GM12801 (cell line): ENCODE measurements around the gene FLVCR1.

ENCODE experiments used
- TF ChIP-seq, protein P1 (sequence below): IDR thresholded peaks from one replicate; pipeline ENCODE4 v1.5.1; 2011; ENCODE audit warnings: control low read depth; ENCODE audit not compliant: insufficient read length; ENCODE audit errors: extremely low read depth

FLVCR1 gene

GRCh38 chr1:212853658-212854057, 4.4 kb upstream of the FLVCR1 start:
- TF ChIP-seq, protein P1, sequence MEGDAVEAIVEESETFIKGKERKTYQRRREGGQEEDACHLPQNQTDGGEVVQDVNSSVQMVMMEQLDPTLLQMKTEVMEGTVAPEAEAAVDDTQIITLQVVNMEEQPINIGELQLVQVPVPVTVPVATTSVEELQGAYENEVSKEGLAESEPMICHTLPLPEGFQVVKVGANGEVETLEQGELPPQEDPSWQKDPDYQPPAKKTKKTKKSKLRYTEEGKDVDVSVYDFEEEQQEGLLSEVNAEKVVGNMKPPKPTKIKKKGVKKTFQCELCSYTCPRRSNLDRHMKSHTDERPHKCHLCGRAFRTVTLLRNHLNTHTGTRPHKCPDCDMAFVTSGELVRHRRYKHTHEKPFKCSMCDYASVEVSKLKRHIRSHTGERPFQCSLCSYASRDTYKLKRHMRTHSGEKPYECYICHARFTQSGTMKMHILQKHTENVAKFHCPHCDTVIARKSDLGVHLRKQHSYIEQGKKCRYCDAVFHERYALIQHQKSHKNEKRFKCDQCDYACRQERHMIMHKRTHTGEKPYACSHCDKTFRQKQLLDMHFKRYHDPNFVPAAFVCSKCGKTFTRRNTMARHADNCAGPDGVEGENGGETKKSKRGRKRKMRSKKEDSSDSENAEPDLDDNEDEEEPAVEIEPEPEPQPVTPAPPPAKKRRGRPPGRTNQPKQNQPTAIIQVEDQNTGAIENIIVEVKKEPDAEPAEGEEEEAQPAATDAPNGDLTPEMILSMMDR, result no peak

GRCh38 chr1:212856755-212857154, 1.3 kb upstream of the FLVCR1 start:
- TF ChIP-seq, protein P1, result no peak

DNA sequence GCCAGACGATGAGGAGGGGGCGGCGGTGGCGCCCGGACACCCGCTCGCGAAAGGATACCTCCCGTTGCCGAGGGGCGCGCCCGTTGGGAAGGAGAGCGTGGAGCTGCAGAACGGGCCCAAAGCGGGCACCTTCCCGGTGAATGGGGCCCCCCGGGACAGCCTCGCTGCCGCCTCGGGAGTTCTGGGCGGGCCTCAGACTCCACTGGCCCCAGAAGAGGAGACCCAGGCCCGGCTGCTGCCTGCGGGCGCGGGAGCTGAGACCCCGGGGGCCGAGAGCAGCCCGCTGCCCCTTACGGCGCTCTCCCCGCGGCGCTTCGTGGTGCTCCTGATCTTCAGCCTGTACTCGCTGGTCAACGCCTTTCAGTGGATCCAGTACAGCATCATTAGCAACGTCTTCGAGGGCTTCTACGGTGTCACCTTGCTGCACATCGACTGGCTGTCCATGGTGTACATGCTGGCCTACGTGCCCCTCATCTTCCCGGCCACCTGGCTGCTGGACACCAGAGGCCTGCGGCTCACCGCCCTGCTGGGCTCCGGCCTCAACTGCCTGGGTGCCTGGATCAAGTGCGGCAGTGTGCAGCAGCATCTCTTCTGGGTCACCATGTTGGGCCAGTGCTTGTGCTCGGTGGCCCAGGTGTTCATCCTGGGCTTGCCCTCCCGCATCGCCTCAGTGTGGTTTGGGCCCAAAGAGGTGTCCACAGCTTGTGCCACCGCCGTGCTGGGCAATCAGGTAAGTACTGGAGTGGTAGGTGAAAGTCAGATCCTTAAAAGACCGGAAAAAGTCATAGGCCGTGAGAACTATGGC, 588 bp downstream of the FLVCR1 start:
- TF ChIP-seq, protein P1, result no peak

- TF ChIP-seq, protein P1, result no peak
Observed at GRCh38 chr1:212860713-212861581, 2.9 kb downstream of the FLVCR1 start.

DNA sequence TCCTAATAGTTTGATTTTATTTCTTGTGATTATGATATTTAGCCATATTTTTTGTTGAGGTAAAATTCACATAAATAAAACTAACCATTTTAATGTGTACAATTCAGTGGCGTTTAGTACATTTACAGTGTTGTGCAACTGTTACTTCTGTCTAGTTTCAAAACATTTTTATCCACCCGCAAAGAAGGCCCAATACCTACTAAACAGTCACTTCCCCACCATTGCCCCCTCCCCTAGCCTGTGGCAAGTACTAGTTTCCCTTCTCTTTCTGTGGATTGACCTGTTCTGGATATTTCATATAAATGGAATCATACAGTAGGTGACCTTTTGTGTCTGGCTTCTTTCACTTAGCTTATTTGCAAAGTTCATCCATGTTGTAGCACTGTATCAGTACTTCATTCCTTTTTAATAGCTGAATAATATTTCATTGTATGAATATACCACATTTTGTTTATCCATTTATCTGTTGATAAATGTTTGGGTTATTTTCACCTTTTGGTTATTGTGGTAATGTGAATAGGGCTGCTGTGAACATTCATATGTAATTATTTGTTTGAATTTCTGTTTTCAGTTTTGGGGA, 4.1 kb downstream of the FLVCR1 start:
- TF ChIP-seq, protein P1, result no peak

DNA sequence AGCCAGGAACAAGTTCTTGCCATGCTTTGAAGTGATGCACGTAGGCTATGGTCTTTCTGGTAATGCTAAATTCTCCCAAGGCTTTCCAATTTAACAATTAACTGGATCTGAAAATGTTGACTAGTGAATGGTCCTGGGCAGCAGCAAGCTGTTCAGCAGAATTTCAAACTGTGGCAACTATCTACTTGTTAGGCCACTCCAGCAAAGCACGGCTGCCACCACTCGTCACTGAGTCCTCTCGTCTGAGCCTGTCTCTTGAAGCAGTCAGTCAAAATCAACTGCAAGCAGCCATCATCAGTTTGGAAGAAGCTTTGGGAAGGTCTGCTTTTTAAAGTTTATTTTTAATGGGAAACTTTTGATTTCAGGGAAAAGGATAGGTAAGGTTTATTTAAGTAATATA, 6.1 kb downstream of the FLVCR1 start:
- TF ChIP-seq, protein P1, result no peak

DNA sequence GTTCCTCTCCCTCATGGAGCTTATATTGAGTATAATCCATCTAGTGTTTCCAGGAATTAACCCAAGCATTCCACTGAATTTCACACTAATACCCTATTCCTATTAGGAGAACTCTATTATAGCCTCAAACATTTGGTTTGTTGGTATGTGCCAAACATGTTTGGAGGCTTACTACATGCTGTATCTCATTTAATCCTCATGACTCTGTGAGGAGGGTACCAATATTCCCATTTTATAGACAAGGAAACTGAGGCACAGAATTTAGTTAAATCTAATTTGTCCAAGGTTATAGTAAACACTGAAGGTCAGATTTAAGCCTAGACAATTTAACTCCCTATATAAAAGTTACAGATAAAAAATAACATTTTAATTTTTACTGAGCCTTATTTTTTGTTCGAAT, 9.1 kb downstream of the FLVCR1 start:
- TF ChIP-seq, protein P1, result no peak
